WI38 (cell line): ENCODE results near the gene CUL9.

Source experiments
- H3K4me3 ChIP-seq: 2 replicates; pipeline ENCODE4 v1.5.1; 2011; ENCODE audit warnings: low read depth, mild to moderate bottlenecking, control low read depth, low read length
- CTCF ChIP-seq: IDR thresholded peaks from 2 replicates; pipeline ENCODE4 v1.5.1; 2012; ENCODE audit warnings: low read depth, mild to moderate bottlenecking, control low read depth, low read length

The CUL9 gene

DNA sequence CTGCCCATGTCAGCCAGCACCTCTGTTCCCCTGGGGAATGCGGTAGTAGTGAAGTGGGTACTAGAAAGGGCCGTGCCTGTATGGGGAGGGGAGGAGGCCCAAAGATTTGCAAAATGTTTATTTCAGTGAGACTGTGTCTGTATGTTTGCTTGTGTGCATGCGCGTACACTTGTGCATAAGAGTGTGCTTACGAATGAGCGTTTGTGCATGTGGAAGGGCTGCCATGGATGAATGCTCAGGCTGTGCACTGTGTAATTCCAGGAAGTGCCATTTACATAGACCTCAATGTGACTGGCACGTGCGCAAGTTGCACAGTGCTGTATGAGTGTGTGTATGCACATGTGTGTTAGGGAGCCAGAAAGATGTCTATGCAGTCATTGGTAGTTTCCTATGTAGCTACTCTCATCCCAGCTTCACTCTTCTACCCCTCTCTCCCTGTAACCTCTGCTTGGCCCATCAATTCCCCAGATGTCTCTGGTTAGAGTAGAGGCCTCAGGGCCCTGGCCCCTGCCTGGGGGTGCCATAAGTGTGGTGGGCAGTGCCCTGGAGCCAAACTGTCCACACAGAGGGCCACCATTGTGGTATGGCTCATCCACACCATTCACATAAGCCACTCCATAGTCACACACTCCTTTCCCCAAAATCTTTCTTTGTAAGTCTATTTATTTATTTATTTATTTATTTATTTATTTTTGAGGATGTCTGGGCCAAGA, 89.3 kb downstream of the CUL9 start:
- TF ChIP-seq CTCF: no peak

GRCh38 chr6:43271944-43272343, 89.9 kb downstream of the CUL9 start:
- no peak for TF ChIP-seq CTCF
- no peak overlapping the region for H3K4me3 ChIP-seq

More for the DNA sequence above, 89.3 kb downstream of the CUL9 start:
- no peak overlapping the region for H3K4me3 ChIP-seq

DNA sequence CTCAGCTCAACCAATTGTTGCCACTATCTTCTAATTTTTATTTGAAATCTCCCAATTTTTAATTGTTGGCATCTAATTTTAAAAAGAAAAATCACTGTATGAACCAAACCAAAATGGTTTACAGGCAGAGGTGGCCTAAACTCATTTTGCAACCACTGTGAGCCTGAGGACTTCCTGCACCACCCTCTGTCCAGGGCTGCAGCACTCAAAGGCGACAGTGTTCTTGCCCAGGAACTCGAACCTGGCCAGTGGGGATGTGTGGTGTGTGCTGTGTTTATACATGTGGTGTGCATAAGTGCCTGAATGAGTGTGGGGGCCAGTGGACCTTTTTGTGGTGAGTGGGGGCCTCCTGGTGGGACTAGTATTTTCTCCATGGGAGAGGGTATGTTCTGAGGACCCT, 91.7 kb downstream of the CUL9 start:
- no peak for TF ChIP-seq CTCF
- H3K4me3 ChIP-seq: no peak overlapping the region
